B cell (primary cell): ENCODE measurements around the gene STPG3. TPM values are rescaled to one million over a fixed set of nuclear protein-coding genes. Genes with fewer than 3 reads are reported as not detected.

Experiments
- ATAC-seq: fragments of 200-7000 bp; cut with Tn5 transposase; one replicate; pipeline ENCODE4 v1.10.0; 2021; ENCODE audit warnings: low read depth, mild to moderate bottlenecking, moderate number of reproducible peaks, moderate library complexity
- CTCF ChIA-PET: fragments of 350-600 bp; sonication (Branson Sonifier 250); formaldehyde crosslinking; loops from one replicate; lab custom pipeline; 2021; ENCODE audit warnings: antibody characterized with exemption, inconsistent platforms; lab: Charles Lee
- POLR2A ChIA-PET: fragments of 350-600 bp; sonication (Branson Sonifier 250); formaldehyde crosslinking; loops from one replicate; lab custom pipeline; 2021; ENCODE audit warnings: antibody characterized with exemption; lab: Charles Lee
- DNase-seq: peaks from one replicate; pipeline ENCODE4 v3.0.0; 2013
- H2AFZ ChIP-seq: 2 replicates; pipeline ENCODE4 v1.6.1; 2012; ENCODE audit warnings: mild to moderate bottlenecking, low read depth, low read length; ENCODE audit not compliant: insufficient read depth, poor library complexity, severe bottlenecking
- H3K27ac ChIP-seq, 2 donors: 1 replicate in 1 of 2; 2 replicates in 1 of 2; pipeline ENCODE4 v1.5.1; 2012 to 2013; ENCODE audit warnings: low read length in 2 of 2, mild to moderate bottlenecking in 2 of 2, moderate library complexity in 1 of 2
- H3K27me3 ChIP-seq, 4 experiments: fragments of 200-600 bp in 1 of 4; sonication (generic) in 1 of 4; replicated peaks in 1 of 4; 1 replicate in 2 of 4; 2 replicates in 2 of 4; pipeline versions ENCODE4 v1.6.1 to v1.7.0; 2013 to 2016; ENCODE audit warnings: low read length in 3 of 4, mild to moderate bottlenecking in 2 of 4, mixed read lengths in 1 of 4, moderate library complexity in 1 of 4; ENCODE audit not compliant: insufficient read depth in 4 of 4, control insufficient read depth in 3 of 4; ENCODE audit errors: control extremely low read depth in 1 of 4
- H3K36me3 ChIP-seq, 2 experiments: replicated peaks in 1 of 2; 1 replicate in 1 of 2; 2 replicates in 1 of 2; pipeline versions ENCODE4 v1.6.1 to v1.7.1; 2013; ENCODE audit warnings: low read length in 1 of 2; ENCODE audit not compliant: insufficient read depth in 2 of 2, control insufficient read depth in 1 of 2; ENCODE audit errors: control extremely low read depth in 1 of 2, extremely low read depth in 1 of 2
- H3K4me1 ChIP-seq, 2 donors: fragments of 200-600 bp in 1 of 2; sonication (generic) in 1 of 2; 1 replicate in 1 of 2; 2 replicates in 1 of 2; pipeline versions ENCODE4 v1.5.1 to v1.6.1; 2013 to 2017; ENCODE audit warnings: low read length in 2 of 2; ENCODE audit not compliant: control insufficient read depth in 2 of 2, insufficient read depth in 2 of 2
- H3K4me2 ChIP-seq: replicated peaks from 2 replicates; pipeline ENCODE3; 2012; ENCODE audit warnings: mild to moderate bottlenecking, low read depth, low read length; ENCODE audit not compliant: poor library complexity, severe bottlenecking
- H3K4me3 ChIP-seq, 5 experiments: fragments of 200-600 bp in 1 of 5; sonication (generic) in 1 of 5; 1 replicate in 3 of 5; 2 replicates in 2 of 5; pipeline versions ENCODE4 v1.5.1 to v1.7.0; 2011 to 2016; ENCODE audit warnings: low read length in 4 of 5, mild to moderate bottlenecking in 4 of 5, low read depth in 2 of 5, control low read depth in 1 of 5, moderate library complexity in 1 of 5; ENCODE audit not compliant: insufficient read depth in 1 of 5; ENCODE audit errors: control extremely low read depth in 1 of 5, extremely low read depth in 1 of 5
- H3K79me2 ChIP-seq: fragments of 200-600 bp; sonication (generic); one replicate; pipeline ENCODE4 v1.6.0; 2016; ENCODE audit warnings: low read length; ENCODE audit not compliant: control insufficient read depth, insufficient read depth
- H3K9ac ChIP-seq: fragments of 200-600 bp; sonication (generic); 2 replicates; pipeline ENCODE4 v1.6.1; 2017; ENCODE audit warnings: mild to moderate bottlenecking, low read length, moderate library complexity
- H3K9me3 ChIP-seq, 3 donors: one replicate each; pipeline versions ENCODE4 v1.6.1 to v1.7.1; 2013; ENCODE audit warnings: low read length in 2 of 3; ENCODE audit not compliant: control insufficient read depth in 2 of 3, insufficient read depth in 1 of 3; ENCODE audit errors: control extremely low read depth in 1 of 3
- H4K20me1 ChIP-seq: 2 replicates; pipeline ENCODE4 v1.6.0; 2012; ENCODE audit warnings: mild to moderate bottlenecking, low read length; ENCODE audit not compliant: insufficient read depth, control insufficient read depth, poor library complexity, severe bottlenecking
- H3K27ac Mint-ChIP-seq: one replicate; pipeline ENCODE4 v1.8.0; 2021; ENCODE audit warnings: mixed read lengths
- H3K27me3 Mint-ChIP-seq: one replicate; pipeline ENCODE4 v1.8.0; 2021; ENCODE audit warnings: mixed read lengths
- H3K4me1 Mint-ChIP-seq: one replicate; pipeline ENCODE4 v1.8.0; 2021; ENCODE audit warnings: mixed read lengths
- H3K4me3 Mint-ChIP-seq: one replicate; pipeline ENCODE4 v1.8.0; 2021; ENCODE audit warnings: mixed read lengths
- H3K9me3 Mint-ChIP-seq: one replicate; pipeline ENCODE4 v1.8.0; 2022; ENCODE audit warnings: mixed read lengths; ENCODE audit not compliant: insufficient read depth
- EZH2 ChIP-seq: IDR thresholded peaks from 2 replicates; pipeline ENCODE4 v1.6.1; 2012; ENCODE audit warnings: borderline replicate concordance, low read depth, mild to moderate bottlenecking, moderate library complexity, low read length; ENCODE audit not compliant: insufficient read depth, poor library complexity, severe bottlenecking
- WGBS: methylation state at CpG from one replicate; pipeline ENCODE4 v1.1.5; 2013; ENCODE audit warnings: missing lambda C conversion rate; ENCODE audit not compliant: insufficient coverage; 5-methylcytosine and 5-hydroxymethylcytosine counted together
- intact Hi-C: fragments of 100-400 bp; cut with micrococcal nuclease; formaldehyde crosslinking; loops from one replicate; pipeline ENCODE4 v1.10.0; 2022
- polyA plus RNA-seq: library from polyadenylated mRNA; depleted of rRNA; stranded (reverse); fragments of >200 nt; gene quantifications from 2 replicates; pipeline ENCODE4 v1.2.3, GENCODE V29; 2012
- total RNA-seq, 2 donors: library from RNA; stranded (reverse); fragments of 120-200 nt in 1 of 2; gene quantifications; 1 replicate in 1 of 2; 2 replicates in 1 of 2; pipeline versions ENCODE4 v1.2.3 to v1.2.4, GENCODE V29; 2013 to 2022
- TF ChIP-seq, protein P1 (sequence below): fragments of 200-600 bp; IDR thresholded peaks from one replicate; pipeline ENCODE4 v1.8.0; 2022; ENCODE audit warnings: antibody characterized with exemption, mild to moderate bottlenecking

Gene STPG3
- total and polyA plus RNA-seq, 2 donors (not counting 1 experiment from before 2014, with no cell fraction given): not detected

DNA sequence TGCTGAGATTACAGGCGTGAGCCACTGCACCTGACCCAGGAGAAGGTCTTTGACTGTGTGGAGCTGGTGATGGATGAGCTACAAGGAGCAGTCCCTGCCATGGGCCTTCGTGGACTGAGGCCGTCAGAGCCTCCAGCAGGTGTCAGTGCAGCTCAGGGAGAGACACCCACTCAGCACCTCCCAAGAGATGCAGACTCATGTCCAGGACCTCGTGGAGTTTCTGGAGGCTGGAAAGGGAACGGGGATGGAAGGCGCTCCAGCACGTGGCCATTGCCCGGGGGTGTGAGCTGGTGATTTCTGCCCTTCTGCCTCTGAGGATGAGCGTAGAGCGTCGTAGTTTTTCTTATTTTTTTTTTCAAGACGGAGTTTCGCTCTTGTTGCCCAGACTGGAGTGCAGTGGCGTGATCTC is 35.9 kb downstream of the STPG3 start:
- peak overlapping the region; percentile 32 for H3K4me3 Mint-ChIP-seq
- H3K36me3 ChIP-seq: peaks cover 0 to 3% of the 10 kb centered on the region in 2 experiments
- ChIA-PET CTCF (interaction anchor here (1.0 to 1.9 kb wide), 12 partner anchors 10 to 293 kb away, joined by 3 to 11 read pairs (median 4); partner anchors contain the start of genes ANAPC2, SSNA1 and TOR4A), POLR2A (interaction anchor here (0.5 to 0.6 kb wide), 2 partner anchors 17 to 155 kb away, joined by 4 read pairs; no protein-coding TSS in a partner anchor)
- 63% methylated on average over 14 of the region's 14 CpGs for WGBS
- peak; percentile 35 for ATAC-seq
- H3K9me3 Mint-ChIP-seq: no peaks in the 10 kb centered on the region
- H2AFZ ChIP-seq: no peak overlapping the region
- intact Hi-C loops: loop anchor here (2.0 kb wide), 1 partner anchor 158 kb away; no protein-coding TSS in a partner anchor
- TF ChIP-seq, protein P1, sequence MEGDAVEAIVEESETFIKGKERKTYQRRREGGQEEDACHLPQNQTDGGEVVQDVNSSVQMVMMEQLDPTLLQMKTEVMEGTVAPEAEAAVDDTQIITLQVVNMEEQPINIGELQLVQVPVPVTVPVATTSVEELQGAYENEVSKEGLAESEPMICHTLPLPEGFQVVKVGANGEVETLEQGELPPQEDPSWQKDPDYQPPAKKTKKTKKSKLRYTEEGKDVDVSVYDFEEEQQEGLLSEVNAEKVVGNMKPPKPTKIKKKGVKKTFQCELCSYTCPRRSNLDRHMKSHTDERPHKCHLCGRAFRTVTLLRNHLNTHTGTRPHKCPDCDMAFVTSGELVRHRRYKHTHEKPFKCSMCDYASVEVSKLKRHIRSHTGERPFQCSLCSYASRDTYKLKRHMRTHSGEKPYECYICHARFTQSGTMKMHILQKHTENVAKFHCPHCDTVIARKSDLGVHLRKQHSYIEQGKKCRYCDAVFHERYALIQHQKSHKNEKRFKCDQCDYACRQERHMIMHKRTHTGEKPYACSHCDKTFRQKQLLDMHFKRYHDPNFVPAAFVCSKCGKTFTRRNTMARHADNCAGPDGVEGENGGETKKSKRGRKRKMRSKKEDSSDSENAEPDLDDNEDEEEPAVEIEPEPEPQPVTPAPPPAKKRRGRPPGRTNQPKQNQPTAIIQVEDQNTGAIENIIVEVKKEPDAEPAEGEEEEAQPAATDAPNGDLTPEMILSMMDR: peak; percentile 18
- TF ChIP-seq EZH2: no peak
- peak overlapping the region; percentile 38 to 81 for H3K27ac ChIP-seq
- peaks cover 19 to 32% of the 10 kb centered on the region in 2 donors for H3K4me1 ChIP-seq
- no peaks in the 10 kb centered on the region for H3K79me2 ChIP-seq
- no peaks in the 10 kb centered on the region for H3K27me3 Mint-ChIP-seq
- no peaks in the 10 kb centered on the region for H3K27me3 ChIP-seq
- H3K27ac Mint-ChIP-seq: peak overlapping the region; percentile 83
- peak; percentile 60 for DNase-seq
- no peaks in the 10 kb centered on the region for H4K20me1 ChIP-seq
- no peak overlapping the region for H3K9ac ChIP-seq
- no peak overlapping the region for H3K4me3 ChIP-seq
- peaks cover 0 to 10% (median 0%) of the 10 kb centered on the region in 3 donors for H3K9me3 ChIP-seq
- H3K4me1 Mint-ChIP-seq: peaks cover 24% of the 10 kb centered on the region
- H3K4me2 ChIP-seq: peak overlapping the region; percentile 18

- no peaks in the 10 kb centered on the region for H3K36me3 ChIP-seq
- POLR2A ChIA-PET: no interaction called here
- CTCF ChIA-PET: interaction anchor here (0.9 to 1.1 kb wide), 2 partner anchors 9 to 152 kb away, joined by 3 read pairs; partner anchors contain the start of gene NRARP
- DNase-seq (no peak), ATAC-seq (no peak)
- no peak overlapping the region for H3K4me3 Mint-ChIP-seq
- H3K9me3 ChIP-seq: peaks cover 0 to 20% (median 4%) of the 10 kb centered on the region in 3 donors
- intact Hi-C loops: loop anchor here (10.0 kb wide), 1 partner anchor 242 kb away; no protein-coding TSS in a partner anchor
- H3K79me2 ChIP-seq: no peaks in the 10 kb centered on the region
- no peak overlapping the region for H3K4me3 ChIP-seq
- no peak overlapping the region for H2AFZ ChIP-seq
- no peak overlapping the region for H3K27ac ChIP-seq
- no peak overlapping the region for H3K4me2 ChIP-seq
- H3K4me1 Mint-ChIP-seq: peaks cover 15% of the 10 kb centered on the region
- peaks cover 0 to 37% (median 18%) of the 10 kb centered on the region in 4 experiments for H3K27me3 ChIP-seq
- H3K9ac ChIP-seq: no peak overlapping the region
- no peak overlapping the region for H3K27ac Mint-ChIP-seq
- no peak for TF ChIP-seq EZH2
- TF ChIP-seq, protein P1: no peak
- H4K20me1 ChIP-seq: peaks cover 9% of the 10 kb centered on the region
- 99% methylated on average over 8 of the region's 15 CpGs for WGBS
- peaks cover 25% of the 10 kb centered on the region for H3K27me3 Mint-ChIP-seq
- H3K9me3 Mint-ChIP-seq: no peaks in the 10 kb centered on the region
- H3K4me1 ChIP-seq: peaks cover 21 to 28% of the 10 kb centered on the region in 2 donors
Observed at GRCh38 chr9:137293094-137293481, 42.0 kb downstream of the STPG3 start.
